Hepatocyte (in vitro differentiated cells): ENCODE measurements around the gene USP50. TPM values are rescaled to one million over a fixed set of nuclear protein-coding genes. Genes with fewer than 3 reads are reported as not detected.

Source experiments
- DNase-seq: peaks from one replicate; pipeline ENCODE4 v3.0.0-alpha.2; 2016; ENCODE audit warnings: low spot score
- H2AFZ ChIP-seq: fragments of 200-600 bp; sonication (generic); 2 replicates; pipeline ENCODE4 v1.6.0; 2016; ENCODE audit warnings: antibody characterized with exemption, mild to moderate bottlenecking
- H3K27ac ChIP-seq: fragments of 200-600 bp; sonication (generic); 2 replicates; pipeline ENCODE4 v1.5.1; 2016; ENCODE audit warnings: mild to moderate bottlenecking
- H3K27me3 ChIP-seq: fragments of 200-600 bp; sonication (generic); 2 replicates; pipeline ENCODE4 v1.6.1; 2016
- H3K36me3 ChIP-seq: fragments of 200-600 bp; sonication (generic); replicated peaks from 2 replicates; pipeline ENCODE4 v1.5.1; 2016; ENCODE audit warnings: low read depth; ENCODE audit not compliant: insufficient read depth
- H3K4me1 ChIP-seq: fragments of 200-600 bp; sonication (generic); 2 replicates; pipeline ENCODE4 v1.5.1; 2016; ENCODE audit warnings: mild to moderate bottlenecking, moderate library complexity; ENCODE audit not compliant: insufficient read depth
- H3K4me2 ChIP-seq: fragments of 200-600 bp; sonication (generic); 2 replicates; pipeline ENCODE4 v1.6.0; 2016
- H3K4me3 ChIP-seq: fragments of 200-600 bp; sonication (generic); 2 replicates; pipeline ENCODE4 v1.5.1; 2016; ENCODE audit warnings: mild to moderate bottlenecking
- H3K79me2 ChIP-seq: fragments of 200-600 bp; sonication (generic); 2 replicates; pipeline ENCODE4 v1.6.0; 2017; ENCODE audit warnings: mild to moderate bottlenecking
- H3K9me2 ChIP-seq: fragments of 200-600 bp; sonication (generic); replicated peaks from 2 replicates; pipeline ENCODE4 v1.6.0; 2017; ENCODE audit warnings: mild to moderate bottlenecking; ENCODE audit not compliant: insufficient read depth
- H3K9me3 ChIP-seq: fragments of 200-600 bp; sonication (generic); 2 replicates; pipeline ENCODE4 v1.5.1; 2016; ENCODE audit warnings: low read depth, mild to moderate bottlenecking
- H4K20me1 ChIP-seq: fragments of 200-600 bp; sonication (generic); 2 replicates; pipeline ENCODE4 v1.6.0; 2016; ENCODE audit warnings: mild to moderate bottlenecking; ENCODE audit not compliant: insufficient read depth, poor library complexity, severe bottlenecking
- EZH2 ChIP-seq: fragments of 200-600 bp; sonication (generic); IDR thresholded peaks from 2 replicates; pipeline ENCODE4 v1.6.1; 2016; ENCODE audit warnings: antibody characterized with exemption, mild to moderate bottlenecking, borderline replicate concordance
- EZH2phosphoT487 ChIP-seq: fragments of 200-600 bp; sonication (generic); IDR thresholded peaks from one replicate; pipeline ENCODE4 v1.6.1; 2018; ENCODE audit warnings: antibody characterized with exemption, mild to moderate bottlenecking, low read depth, moderate library complexity; ENCODE audit not compliant: unreplicated experiment, severe bottlenecking
- WGBS: methylation state at CpG from one replicate; pipeline ENCODE4 v1.1.6; 2016; ENCODE audit warnings: low lambda C conversion rate; ENCODE audit errors: missing lambda C conversion rate; 5-methylcytosine and 5-hydroxymethylcytosine counted together
- polyA plus RNA-seq: library from polyadenylated mRNA; unstranded; fragments of >200 nt; fragmentation: Nextera tagmentation; extraction: Ambion mirVana; gene quantifications from 2 replicates; pipeline ENCODE4 v1.2.1, GENCODE V29; 2016
- total RNA-seq: library from RNA; depleted of rRNA; stranded (reverse); fragments of >200 nt; gene quantifications from 2 replicates; pipeline ENCODE4 v1.2.3, GENCODE V29; 2014
- TF ChIP-seq, protein P1 (sequence below): fragments of 200-600 bp; sonication (generic); IDR thresholded peaks from 2 replicates; pipeline ENCODE4 v1.5.1; 2016; ENCODE audit warnings: antibody characterized with exemption, mild to moderate bottlenecking; ENCODE audit not compliant: poor library complexity

The USP50 gene
- total and polyA plus RNA-seq, 2 experiments from 2014 or later: 0.74 TPM; not detected in 1

DNA sequence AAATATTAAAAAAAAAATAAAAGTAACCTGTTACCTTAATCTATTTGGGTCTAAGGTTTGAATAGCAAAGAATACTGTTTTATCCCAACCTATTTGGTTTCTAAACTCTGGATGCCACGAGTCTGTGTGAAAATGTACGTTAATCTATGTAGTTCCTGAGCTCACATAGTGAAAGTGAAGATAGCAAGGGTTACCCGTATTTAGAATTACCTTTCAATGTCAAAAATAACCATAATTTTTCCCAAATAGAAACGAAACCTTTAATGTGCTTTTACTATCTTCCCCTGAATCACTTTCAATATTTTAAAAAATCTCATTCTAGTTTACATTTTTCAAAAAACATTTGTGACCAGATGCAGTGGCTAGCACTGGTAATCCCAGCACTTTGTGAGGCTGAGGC is 5.8 kb upstream of the USP50 start:
- no peaks in the 10 kb centered on the region for H3K9me2 ChIP-seq
- no peaks in the 10 kb centered on the region for H3K9me3 ChIP-seq
- no peaks in the 10 kb centered on the region for H3K27me3 ChIP-seq
- no peaks in the 10 kb centered on the region for H3K4me1 ChIP-seq
- no peak overlapping the region for H3K4me2 ChIP-seq
- TF ChIP-seq EZH2: no peak
- no peak for TF ChIP-seq EZH2phosphoT487
- TF ChIP-seq, protein P1, sequence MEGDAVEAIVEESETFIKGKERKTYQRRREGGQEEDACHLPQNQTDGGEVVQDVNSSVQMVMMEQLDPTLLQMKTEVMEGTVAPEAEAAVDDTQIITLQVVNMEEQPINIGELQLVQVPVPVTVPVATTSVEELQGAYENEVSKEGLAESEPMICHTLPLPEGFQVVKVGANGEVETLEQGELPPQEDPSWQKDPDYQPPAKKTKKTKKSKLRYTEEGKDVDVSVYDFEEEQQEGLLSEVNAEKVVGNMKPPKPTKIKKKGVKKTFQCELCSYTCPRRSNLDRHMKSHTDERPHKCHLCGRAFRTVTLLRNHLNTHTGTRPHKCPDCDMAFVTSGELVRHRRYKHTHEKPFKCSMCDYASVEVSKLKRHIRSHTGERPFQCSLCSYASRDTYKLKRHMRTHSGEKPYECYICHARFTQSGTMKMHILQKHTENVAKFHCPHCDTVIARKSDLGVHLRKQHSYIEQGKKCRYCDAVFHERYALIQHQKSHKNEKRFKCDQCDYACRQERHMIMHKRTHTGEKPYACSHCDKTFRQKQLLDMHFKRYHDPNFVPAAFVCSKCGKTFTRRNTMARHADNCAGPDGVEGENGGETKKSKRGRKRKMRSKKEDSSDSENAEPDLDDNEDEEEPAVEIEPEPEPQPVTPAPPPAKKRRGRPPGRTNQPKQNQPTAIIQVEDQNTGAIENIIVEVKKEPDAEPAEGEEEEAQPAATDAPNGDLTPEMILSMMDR: no peak
- no peak for DNase-seq
- no peak overlapping the region for H3K27ac ChIP-seq
- H3K79me2 ChIP-seq: no peaks in the 10 kb centered on the region
- 90% methylated on average over 4 of the region's 4 CpGs for WGBS
- H3K36me3 ChIP-seq: no peaks in the 10 kb centered on the region
- no peak overlapping the region for H2AFZ ChIP-seq
- no peaks in the 10 kb centered on the region for H4K20me1 ChIP-seq
- H3K4me3 ChIP-seq: no peak overlapping the region

- no peaks in the 10 kb centered on the region for H4K20me1 ChIP-seq
- H3K27ac ChIP-seq: no peak overlapping the region
- no peaks in the 10 kb centered on the region for H3K36me3 ChIP-seq
- no peak overlapping the region for H3K4me3 ChIP-seq
- 88% methylated on average over 7 of the region's 7 CpGs for WGBS
- H2AFZ ChIP-seq: no peak overlapping the region
- H3K9me2 ChIP-seq: no peaks in the 10 kb centered on the region
- no peak for DNase-seq
- H3K9me3 ChIP-seq: no peaks in the 10 kb centered on the region
- H3K79me2 ChIP-seq: no peaks in the 10 kb centered on the region
- H3K27me3 ChIP-seq: no peaks in the 10 kb centered on the region
- no peak overlapping the region for H3K4me2 ChIP-seq
- no peaks in the 10 kb centered on the region for H3K4me1 ChIP-seq
- TF ChIP-seq, protein P1: no peak
- no peak for TF ChIP-seq EZH2phosphoT487
- TF ChIP-seq EZH2: no peak
Observed at GRCh38 chr15:50549326-50549725, 2.9 kb upstream of the USP50 start.

- Histone ChIP-seq H3K27me3 (no peaks in the 10 kb centered on the region), H3K9me3 (no peaks in the 10 kb centered on the region), H3K36me3 (no peaks in the 10 kb centered on the region), H3K9me2 (no peaks in the 10 kb centered on the region), H2AFZ (no peak overlapping the region), H3K79me2 (no peaks in the 10 kb centered on the region), H3K4me3 (no peak overlapping the region), H3K4me1 (peaks cover 3% of the 10 kb centered on the region), H3K27ac (no peak overlapping the region), H3K4me2 (no peak overlapping the region), H4K20me1 (no peaks in the 10 kb centered on the region)
- peak; percentile 8 for DNase-seq
- TF ChIP-seq EZH2phosphoT487 (no peak), EZH2 (no peak)
- TF ChIP-seq, protein P1: no peak
- WGBS: 43% methylated on average over 5 of the region's 5 CpGs
Observed at GRCh38 chr15:50544368-50544767, 2.1 kb downstream of the USP50 start.

DNA sequence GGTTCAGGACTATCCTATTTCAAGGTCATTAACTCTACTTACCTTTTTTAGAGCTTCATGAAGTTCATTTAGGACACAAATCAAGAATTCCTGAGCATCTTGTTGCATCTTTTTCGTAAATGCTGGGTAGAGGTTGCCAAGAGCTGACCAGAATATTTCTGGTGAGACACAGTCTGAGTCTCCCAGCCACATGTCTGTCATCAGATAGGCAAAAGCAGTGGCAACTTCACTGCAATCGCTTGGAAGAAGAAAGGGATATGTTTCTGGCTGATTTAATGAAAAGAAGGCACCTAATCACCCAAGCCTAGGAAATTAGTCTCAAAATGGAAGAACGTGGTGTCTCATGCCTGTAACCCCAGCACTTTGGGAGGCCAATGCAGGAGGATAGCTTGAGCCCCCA is 2.9 kb downstream of the USP50 start:
- no peak overlapping the region for H3K4me3 ChIP-seq
- TF ChIP-seq, protein P1: no peak
- no peak for TF ChIP-seq EZH2phosphoT487
- TF ChIP-seq EZH2: no peak
- no peak overlapping the region for H3K27ac ChIP-seq
- no peaks in the 10 kb centered on the region for H3K9me2 ChIP-seq
- no peaks in the 10 kb centered on the region for H3K9me3 ChIP-seq
- no peak for DNase-seq
- no peak overlapping the region for H2AFZ ChIP-seq
- no peaks in the 10 kb centered on the region for H4K20me1 ChIP-seq
- no peaks in the 10 kb centered on the region for H3K27me3 ChIP-seq
- H3K36me3 ChIP-seq: no peaks in the 10 kb centered on the region
- H3K4me1 ChIP-seq: peaks cover 3% of the 10 kb centered on the region
- no peaks in the 10 kb centered on the region for H3K79me2 ChIP-seq
- WGBS: 94% methylated on average over 3 of the region's 3 CpGs
- H3K4me2 ChIP-seq: no peak overlapping the region
